Retinal pigment epithelial cell (primary cell): Measurements from ENCODE around the gene PLSCR5.

Source experiments
- DNase-seq: peaks from one replicate; pipeline ENCODE4 v3.0.0-alpha.2; 2010; ENCODE audit warnings: low read depth
- H3K4me3 ChIP-seq: 2 replicates; pipeline ENCODE4 v1.5.1; 2011; ENCODE audit warnings: mild to moderate bottlenecking, low read length, control low read depth, moderate library complexity
- CTCF ChIP-seq: conservative IDR thresholded peaks from 2 replicates; pipeline ENCODE4 v1.5.1; 2011; ENCODE audit warnings: low read depth, low read length, control low read depth, inconsistent platforms

Gene PLSCR5

GRCh38 chr3:146585156-146585555 is 20.0 kb downstream of the PLSCR5 start:
- TF ChIP-seq CTCF: no peak
- DNase-seq: no peak

GRCh38 chr3:146581951-146582467 is 23.1 kb downstream of the PLSCR5 start:
- DNase-seq: no peak
- no peak overlapping the region for H3K4me3 ChIP-seq
- no peak for TF ChIP-seq CTCF

More at GRCh38 chr3:146585156-146585555, 20.0 kb downstream of the PLSCR5 start:
- no peak overlapping the region for H3K4me3 ChIP-seq

- H3K4me3 ChIP-seq: no peak overlapping the region
- TF ChIP-seq CTCF: no peak
- DNase-seq: no peak
Measured at GRCh38 chr3:146581080-146581601, 24.0 kb downstream of the PLSCR5 start.

GRCh38 chr3:146577662-146578061 is 27.5 kb downstream of the PLSCR5 start:
- DNase-seq: no peak
- peak; percentile 32 for TF ChIP-seq CTCF

GRCh38 chr3:146575636-146576035 is 29.5 kb downstream of the PLSCR5 start:
- no peak for DNase-seq
- H3K4me3 ChIP-seq: no peak overlapping the region
- no peak for TF ChIP-seq CTCF

More at GRCh38 chr3:146577662-146578061, 27.5 kb downstream of the PLSCR5 start:
- H3K4me3 ChIP-seq: no peak overlapping the region

GRCh38 chr3:146574173-146574572 is 31.0 kb downstream of the PLSCR5 start:
- no peak for TF ChIP-seq CTCF
- H3K4me3 ChIP-seq: no peak overlapping the region
- no peak for DNase-seq

GRCh38 chr3:146569314-146569713 is 35.8 kb downstream of the PLSCR5 start:
- no peak for TF ChIP-seq CTCF
- DNase-seq: no peak
- H3K4me3 ChIP-seq: no peak overlapping the region
